ENCODE results near the gene RBBP8NL.

The RBBP8NL gene

GRCh38 chr20:62458275-62459251 is 31.2 kb upstream of the RBBP8NL start:
- H3K4me3 Mint-ChIP-seq = peak overlapping the region; percentile 38
- TF ChIP-seq CTCF (IDR thresholded peaks at IDR 0.05) = no peak
- peaks cover 73% of the 10 kb centered on the region for H3K4me1 Mint-ChIP-seq
- no peak overlapping the region for H3K27ac Mint-ChIP-seq
- no peak for DNase-seq
- H3K36me3 Mint-ChIP-seq (ENCODE audit: low read depth) = no peaks in the 10 kb centered on the region
- no peaks in the 10 kb centered on the region for H3K9me3 Mint-ChIP-seq
- H3K27me3 Mint-ChIP-seq (ENCODE audit: low read depth, poor library complexity) = no peaks in the 10 kb centered on the region

GRCh38 chr20:62457831-62458230 is 30.5 kb upstream of the RBBP8NL start:
- Mint-ChIP-seq H3K4me3 (peak overlapping the region; percentile 38), H3K27me3 (ENCODE audit: low read depth, poor library complexity) (no peaks in the 10 kb centered on the region), H3K4me1 (peaks cover 73% of the 10 kb centered on the region), H3K27ac (no peak overlapping the region), H3K9me3 (no peaks in the 10 kb centered on the region), H3K36me3 (ENCODE audit: low read depth) (no peaks in the 10 kb centered on the region)
- TF ChIP-seq CTCF (IDR thresholded peaks at IDR 0.05) = no peak
- no peak for DNase-seq

- no peak overlapping the region for H3K27ac Mint-ChIP-seq
- no peaks in the 10 kb centered on the region for H3K9me3 Mint-ChIP-seq
- H3K4me3 Mint-ChIP-seq = no peak overlapping the region
- H3K27me3 Mint-ChIP-seq (ENCODE audit: low read depth, poor library complexity) = peaks cover 2% of the 10 kb centered on the region
- no peak for TF ChIP-seq CTCF (IDR thresholded peaks at IDR 0.05)
- no peak for DNase-seq
- no peaks in the 10 kb centered on the region for H3K36me3 Mint-ChIP-seq (ENCODE audit: low read depth)
- H3K4me1 Mint-ChIP-seq = peaks cover 73% of the 10 kb centered on the region
Observed at GRCh38 chr20:62457098-62457497, 29.8 kb upstream of the RBBP8NL start.

GRCh38 chr20:62455929-62456328 is 28.6 kb upstream of the RBBP8NL start:
- Mint-ChIP-seq H3K36me3 (ENCODE audit: low read depth) (no peaks in the 10 kb centered on the region), H3K4me3 (peak overlapping the region; percentile 75), H3K27me3 (ENCODE audit: low read depth, poor library complexity) (peaks cover 4% of the 10 kb centered on the region), H3K4me1 (peaks cover 64% of the 10 kb centered on the region), H3K27ac (peak overlapping the region; percentile 98), H3K9me3 (no peaks in the 10 kb centered on the region)
- DNase-seq = peak; percentile 39
- TF ChIP-seq CTCF (IDR thresholded peaks at IDR 0.05) = no peak

GRCh38 chr20:62454904-62455636 is 27.7 kb upstream of the RBBP8NL start:
- Mint-ChIP-seq H3K4me1 (peaks cover 56% of the 10 kb centered on the region), H3K27ac (peak overlapping the region; percentile 99), H3K27me3 (ENCODE audit: low read depth, poor library complexity) (peaks cover 4% of the 10 kb centered on the region), H3K4me3 (peak overlapping the region; percentile 72), H3K36me3 (ENCODE audit: low read depth) (no peaks in the 10 kb centered on the region), H3K9me3 (no peaks in the 10 kb centered on the region)
- peak; percentile 69 for DNase-seq
- TF ChIP-seq CTCF (IDR thresholded peaks at IDR 0.05) = no peak

All from nephron progenitor cell (in vitro differentiated cells).